Renal pelvis (tissue), 4 donors: Measurements from ENCODE around the gene TMEM255B. TPM values are rescaled to one million over a fixed set of nuclear protein-coding genes. Genes with fewer than 3 reads are reported as not detected.

Experiments
- DNase-seq: peaks from one replicate; pipeline ENCODE4 v3.0.0-alpha.2; 2013
- polyA plus RNA-seq, 3 donors: library from polyadenylated mRNA; unstranded; fragments of 120-200 nt; gene quantifications; one replicate each; pipeline ENCODE4 v1.2.1, GENCODE V29; 2013; ENCODE audit not compliant: insufficient read length in 3 of 3

Gene TMEM255B
- polyA plus RNA-seq, 3 donors = 7.1 to 9.5 (median 8.4) TPM

- no peak for DNase-seq
Measured at GRCh38 chr13:113765564-113765910, 6.5 kb downstream of the TMEM255B start.

GRCh38 chr13:113766035-113766800, 7.2 kb downstream of the TMEM255B start:
- no peak for DNase-seq

GRCh38 chr13:113767366-113767765, 8.3 kb downstream of the TMEM255B start:
- DNase-seq = no peak

DNA sequence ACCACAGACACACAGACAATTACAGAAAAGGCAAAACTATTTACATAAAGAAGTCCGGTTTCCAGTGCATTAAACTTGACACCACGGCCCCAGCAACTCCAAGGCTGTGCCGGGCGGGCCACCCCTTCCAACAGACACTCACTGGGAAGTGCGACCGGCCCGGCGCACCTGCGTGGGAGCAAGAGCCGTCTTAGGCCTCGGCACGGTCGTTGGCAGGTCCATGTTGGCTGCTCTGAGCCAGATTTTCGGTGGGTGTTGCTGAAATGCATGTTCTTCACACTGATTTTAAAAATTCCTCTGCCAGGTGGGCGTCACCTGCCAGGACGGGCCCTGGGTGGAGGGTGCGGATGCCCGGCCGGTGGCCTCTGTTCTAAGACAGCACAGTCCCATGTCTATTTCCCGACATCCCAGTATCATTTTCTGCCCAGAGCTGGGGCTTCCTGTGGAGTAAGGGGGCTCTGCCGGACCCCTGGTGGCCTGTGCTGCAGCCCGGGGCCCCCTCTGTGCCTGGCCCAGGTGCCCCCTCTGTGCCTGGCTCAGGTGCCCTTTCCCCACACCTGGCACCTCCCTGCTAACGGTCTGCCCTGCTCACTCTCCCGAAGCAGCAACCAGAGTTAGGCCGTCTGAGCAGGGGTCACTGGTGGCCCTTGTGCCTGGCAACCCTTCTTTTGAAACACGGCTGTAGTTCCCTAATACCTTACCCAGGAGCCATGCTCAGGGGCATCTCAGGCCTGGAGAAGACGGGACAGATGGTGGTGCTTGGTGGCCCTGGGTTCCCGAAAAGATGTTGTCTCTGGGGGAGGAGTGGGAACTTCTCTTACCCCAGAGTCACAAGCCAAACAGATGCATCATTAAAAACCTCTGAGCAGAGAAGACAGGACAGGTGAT, 9.2 kb downstream of the TMEM255B start:
- DNase-seq = no peak

GRCh38 chr13:113769106-113769505, 10.1 kb downstream of the TMEM255B start:
- DNase-seq = no peak

GRCh38 chr13:113769881-113770280, 10.9 kb downstream of the TMEM255B start:
- DNase-seq = no peak

DNA sequence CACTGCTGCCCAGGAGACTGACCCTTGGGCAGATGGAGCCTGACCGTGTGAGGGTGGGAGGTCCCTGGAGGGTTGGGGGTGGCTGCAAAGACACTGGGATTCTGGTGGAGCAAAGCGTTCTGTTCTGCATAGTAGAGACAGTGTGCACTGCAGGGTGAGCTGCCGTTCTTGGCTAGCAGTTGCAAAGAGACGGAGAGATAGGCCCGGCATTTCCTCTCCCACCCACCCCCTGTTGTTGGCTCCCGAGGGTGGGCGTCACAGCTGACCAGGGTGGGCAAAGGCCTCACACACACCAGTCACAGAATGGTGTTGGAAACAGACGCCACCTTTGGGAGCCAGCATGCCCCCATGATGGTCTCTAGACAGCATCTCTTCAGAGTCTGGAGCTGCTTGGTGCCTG, 11.4 kb downstream of the TMEM255B start:
- no peak for DNase-seq

- DNase-seq = no peak
Measured at GRCh38 chr13:113770937-113771336, 11.9 kb downstream of the TMEM255B start.

DNA sequence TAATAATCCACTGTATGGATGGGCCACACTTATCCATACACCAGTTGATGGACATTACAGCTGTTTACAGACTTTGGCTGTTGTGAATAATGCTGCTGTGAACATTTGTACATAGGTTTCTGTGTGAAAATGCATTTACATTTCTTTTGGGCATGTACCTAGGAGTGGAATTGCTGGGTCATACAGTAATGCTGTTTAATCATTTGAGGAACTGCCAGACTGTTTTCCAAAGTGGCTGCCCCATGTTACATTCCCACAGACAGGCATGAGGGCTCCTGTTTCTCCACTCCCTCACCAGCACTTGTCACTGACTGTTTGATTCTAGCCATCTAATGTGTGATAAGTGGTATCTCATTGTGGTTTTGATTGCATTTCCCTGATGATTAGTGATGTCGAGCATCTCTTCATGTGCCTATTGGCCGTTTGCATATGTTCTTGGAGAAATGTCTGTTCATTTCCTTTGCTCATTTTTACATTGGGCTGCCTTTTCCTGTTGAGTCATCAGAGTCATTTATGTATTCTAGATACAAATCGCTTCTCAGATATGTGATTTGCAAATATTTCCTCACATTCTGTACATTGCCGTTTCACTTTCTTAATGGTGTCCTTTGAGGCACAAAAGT, 12.8 kb downstream of the TMEM255B start:
- no peak for DNase-seq

DNA sequence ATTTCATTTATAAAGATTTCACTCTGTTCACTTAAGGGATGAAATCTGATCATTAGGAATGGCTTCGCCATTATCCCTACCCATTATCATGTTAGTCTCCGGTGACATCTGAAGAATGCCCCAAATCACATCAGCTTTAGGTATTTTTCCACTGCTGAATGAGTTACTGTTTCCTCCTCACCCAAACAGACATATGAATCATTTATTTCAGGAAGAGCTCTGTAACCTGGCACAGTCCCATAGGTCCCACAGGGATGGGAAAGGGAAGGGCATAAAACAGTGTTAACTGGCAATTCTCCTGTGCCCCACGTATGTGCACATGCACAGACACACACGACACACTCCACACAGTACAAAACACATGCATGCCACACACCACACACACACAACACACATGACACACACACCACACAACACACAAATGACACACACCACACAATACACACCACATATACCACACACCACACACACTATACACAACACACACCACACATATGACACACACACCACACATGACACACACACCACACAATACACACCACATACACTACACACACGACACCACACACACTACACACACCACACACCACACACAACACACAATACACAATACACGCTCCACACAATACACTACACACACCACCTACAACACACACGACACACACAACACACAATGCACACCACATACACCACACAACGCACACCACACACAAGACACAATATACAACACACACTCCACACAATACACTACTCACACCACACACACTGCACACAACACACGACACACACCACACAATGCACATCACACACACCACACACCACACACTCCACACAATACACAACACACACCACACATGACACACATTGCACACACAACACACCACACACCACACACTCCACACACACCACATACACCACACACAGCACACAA, 15.4 kb downstream of the TMEM255B start:
- no peak for DNase-seq

- no peak for DNase-seq
Measured at GRCh38 chr13:113775451-113776145, 16.6 kb downstream of the TMEM255B start.

GRCh38 chr13:113776231-113777125, 17.5 kb downstream of the TMEM255B start:
- DNase-seq = no peak

DNA sequence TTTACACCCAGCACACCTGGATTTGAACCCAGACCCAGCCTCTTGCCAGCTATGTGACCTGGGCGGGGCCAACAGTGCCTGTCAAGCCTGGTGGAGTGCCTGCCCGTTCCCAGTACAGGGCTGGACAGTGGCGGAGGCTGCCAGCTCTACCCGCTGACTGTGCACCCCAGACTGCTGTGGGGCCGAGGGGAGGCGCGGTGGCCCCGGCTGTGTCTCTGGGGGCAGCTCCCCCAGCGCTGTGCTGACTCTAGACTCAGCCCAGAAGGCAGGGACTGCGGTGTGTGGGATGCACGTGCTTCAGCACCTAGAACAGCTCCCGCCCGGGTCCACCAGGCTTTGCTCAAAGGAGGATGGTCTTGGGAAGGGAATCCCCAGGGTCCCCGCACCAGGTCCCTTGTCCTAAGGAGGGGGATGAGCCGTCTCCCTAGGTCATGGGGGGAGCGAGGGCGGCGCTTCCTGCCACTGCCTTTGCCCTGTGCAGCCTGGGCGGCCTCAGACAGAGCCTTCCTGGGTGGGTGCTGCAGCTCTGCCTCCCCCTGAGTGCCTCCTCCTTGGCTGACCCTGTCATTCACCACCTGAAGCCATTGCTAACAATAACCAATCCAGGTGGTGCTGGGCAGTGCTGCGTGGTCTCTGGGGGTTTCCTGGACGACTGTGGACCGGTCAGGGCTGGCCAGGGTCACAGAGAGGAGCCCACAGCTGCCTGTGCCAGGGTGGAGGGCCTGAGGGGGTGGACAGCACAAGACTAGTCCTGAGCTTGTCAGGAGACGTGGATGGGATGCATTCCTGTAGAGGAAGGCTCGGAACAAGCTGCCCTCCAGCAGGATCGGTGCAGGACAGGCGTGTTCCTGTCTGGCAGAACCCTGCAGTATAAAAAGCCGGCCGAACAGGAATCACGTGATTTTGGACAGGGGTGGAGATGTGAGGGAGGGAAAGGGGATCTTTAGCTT, 18.6 kb downstream of the TMEM255B start:
- DNase-seq = peak; percentile 65

GRCh38 chr13:113781571-113781970, 22.5 kb downstream of the TMEM255B start:
- no peak for DNase-seq

- no peak for DNase-seq
Measured at GRCh38 chr13:113782472-113782871, 23.4 kb downstream of the TMEM255B start.

DNA sequence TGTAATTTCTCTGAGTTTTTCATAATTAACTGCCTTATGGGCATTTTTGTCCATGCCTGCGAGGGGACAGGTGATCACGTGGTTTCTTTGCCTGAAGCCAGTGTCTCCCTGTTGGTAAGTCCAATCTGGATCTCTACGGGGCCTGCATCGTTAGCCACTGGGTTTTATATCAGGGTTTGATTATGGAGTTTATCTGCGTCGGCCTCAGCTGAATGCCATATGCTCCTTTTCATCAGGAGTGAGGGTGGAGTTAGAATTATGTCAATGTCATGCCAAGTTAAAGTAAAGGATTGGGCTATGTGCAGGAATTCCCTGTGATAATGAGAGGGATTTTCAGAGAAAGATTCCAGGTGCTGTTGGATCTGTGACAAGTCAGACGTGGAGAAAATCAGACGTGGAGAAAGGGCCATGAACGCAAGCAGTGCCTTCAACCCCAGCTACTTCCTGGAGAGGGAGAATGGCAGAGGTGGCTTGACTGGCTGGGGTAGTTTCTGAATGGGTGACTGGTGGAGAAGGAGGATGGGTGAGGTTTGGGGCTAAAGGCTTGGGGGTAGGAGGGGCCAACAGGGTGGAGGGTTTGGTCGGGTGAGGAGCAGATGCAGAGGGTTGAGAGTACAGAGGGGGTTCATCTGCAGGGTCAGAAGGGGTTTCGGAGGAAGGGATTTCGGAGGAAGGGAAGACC, 24.3 kb downstream of the TMEM255B start:
- DNase-seq = no peak

DNA sequence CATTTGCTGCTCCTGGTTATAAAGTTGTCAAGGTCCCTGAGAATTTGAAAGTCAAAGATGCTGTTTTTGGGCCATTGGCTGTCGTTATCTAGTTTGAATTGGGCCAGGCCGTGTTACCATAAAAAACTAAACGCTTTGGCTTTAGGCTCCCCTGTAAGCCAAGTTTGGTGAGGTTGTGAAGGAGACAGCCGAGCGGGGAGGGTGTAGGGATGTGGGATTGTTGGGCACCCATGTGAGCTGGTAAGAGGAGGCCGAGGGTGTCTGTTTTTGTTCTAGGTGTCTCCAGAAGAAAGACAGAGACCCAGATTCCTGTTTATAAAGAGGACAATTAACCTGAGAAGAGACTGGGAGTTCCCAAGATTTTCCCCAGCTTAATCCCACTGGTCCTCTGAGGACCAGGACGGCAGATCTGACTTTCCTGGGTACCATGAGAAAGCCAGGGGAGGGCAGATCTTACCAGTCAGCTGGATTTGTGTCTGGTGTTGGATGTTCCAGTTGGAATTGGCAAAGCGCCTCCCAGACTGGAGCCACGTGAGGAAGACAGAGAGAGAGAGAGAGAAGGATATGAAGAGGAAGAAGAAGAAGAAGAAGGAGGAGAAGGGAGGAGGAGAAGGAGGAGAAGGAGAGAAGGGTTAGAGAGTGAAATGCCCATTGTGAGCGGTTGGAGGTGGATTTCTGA, 25.1 kb downstream of the TMEM255B start:
- DNase-seq = no peak
